Endothelial cell of hepatic sinusoid (primary cell): ENCODE measurements around the gene TULP4.
"Not testable (repeated sequence)": the region's sequence is repeated elsewhere in the genome, so short reads cannot be mapped to it uniquely, and the experiment has no call there.

Source experiments
- in situ Hi-C: cut with HindIII; loops from 2 replicates; pipeline ENCODE4 v1.10.0; 2017; ENCODE audit warnings: low sequenced_read_pairs

TULP4 gene

DNA sequence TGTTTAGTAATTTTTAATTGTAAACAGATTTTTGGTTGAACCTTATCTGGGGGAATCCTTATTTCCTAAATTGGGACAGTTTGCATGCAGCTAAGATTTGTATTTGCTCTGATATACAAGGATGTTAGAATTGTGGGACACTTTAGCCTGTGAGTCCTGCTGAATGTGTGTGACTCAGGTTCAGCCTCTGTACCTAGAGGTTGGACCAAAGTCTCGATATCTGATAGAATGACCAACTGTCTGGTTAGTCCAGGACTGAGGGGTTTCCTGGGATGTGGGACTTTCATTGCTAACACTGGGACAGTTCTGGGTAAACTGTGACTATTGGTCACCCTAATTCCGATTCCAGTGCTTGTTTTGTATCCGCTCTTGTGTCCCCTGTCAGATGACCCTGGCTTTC lies 20.2 kb upstream of the TULP4 start:
- in situ Hi-C loops, result no loop called here

DNA sequence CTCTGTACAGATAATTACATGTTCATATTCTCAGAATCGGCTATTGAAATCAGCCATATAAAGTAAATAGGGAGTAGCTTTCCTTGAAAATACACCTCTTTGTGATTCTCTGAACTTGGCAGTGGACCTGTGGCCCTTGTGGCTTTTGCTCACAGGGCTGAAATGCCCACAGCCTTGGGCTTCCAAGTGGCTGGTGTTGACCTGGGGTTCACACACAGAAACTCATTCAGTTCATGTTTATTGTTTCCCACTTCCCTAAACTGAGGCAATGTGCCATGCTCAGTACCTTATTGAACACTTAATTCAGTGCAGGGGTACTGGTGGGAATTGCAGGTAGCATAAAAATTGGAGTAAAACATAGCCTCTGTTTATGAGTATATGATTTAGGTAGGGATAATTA lies 19.1 kb upstream of the TULP4 start:
- in situ Hi-C loops, result no loop called here

DNA sequence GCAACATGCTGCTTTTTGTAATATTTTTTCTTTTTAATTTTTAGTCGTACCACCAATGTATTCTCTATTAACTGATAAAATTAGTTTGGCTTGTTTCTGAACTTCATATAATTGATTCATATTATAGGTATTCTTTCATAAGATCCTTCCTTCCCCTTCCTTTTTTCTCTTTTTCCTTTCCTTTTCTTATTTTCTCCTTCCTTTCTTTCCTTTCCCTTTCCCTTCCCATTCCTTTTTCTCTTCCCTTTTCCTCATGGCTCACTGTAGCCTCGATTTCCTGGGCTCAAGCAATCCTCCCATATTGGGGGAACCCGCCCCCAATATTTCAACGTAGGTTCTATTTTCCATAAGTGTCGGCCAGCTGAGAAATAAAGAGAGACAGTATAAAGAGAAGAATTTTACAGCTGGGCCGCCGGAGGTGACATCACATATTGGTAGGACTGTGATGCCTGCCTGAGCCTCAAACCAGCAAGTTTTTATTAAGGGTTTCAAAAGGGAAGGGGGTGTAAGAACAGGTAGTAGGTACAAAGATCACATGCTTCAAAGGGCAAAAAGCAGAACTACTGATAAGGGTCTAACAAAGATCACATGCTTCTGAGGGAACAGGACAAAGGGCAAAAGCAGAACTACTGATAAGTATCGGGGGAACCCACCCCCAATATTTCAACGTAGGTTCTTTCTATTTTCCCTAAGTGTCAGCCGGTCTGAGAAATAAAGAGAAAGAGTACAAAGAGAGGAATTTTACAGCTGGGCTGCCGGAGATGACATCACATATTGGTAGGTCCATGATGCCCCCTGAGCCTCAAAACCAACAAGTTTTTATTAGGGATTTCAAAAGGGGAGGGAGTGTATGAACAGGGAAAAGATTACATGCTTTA lies 16.1 kb upstream of the TULP4 start:
- in situ Hi-C loops, result not testable (repeated sequence)

DNA sequence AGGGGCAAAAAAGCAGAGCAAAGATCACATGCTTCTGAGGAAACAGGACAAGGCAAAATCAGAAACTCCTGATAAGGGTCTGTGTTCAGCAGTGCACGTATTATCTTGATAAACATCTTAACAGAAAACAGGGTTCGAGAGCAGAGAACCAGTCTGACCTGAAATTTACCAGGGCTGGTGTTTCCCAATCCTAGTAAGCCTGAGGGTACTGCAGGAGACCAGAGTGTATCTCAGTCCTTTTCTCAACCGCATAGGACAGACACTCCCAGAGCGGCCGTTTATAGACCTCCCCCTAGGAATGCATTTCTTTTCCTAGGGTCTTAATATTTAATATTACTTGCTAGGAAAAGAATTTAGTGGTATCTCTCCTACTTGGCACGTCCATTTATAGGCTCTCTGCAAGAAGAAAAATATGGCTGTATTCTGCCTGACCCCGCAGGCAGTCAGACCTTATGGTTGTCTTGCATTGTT lies 15.4 kb upstream of the TULP4 start:
- in situ Hi-C loops, result not testable (repeated sequence)

DNA sequence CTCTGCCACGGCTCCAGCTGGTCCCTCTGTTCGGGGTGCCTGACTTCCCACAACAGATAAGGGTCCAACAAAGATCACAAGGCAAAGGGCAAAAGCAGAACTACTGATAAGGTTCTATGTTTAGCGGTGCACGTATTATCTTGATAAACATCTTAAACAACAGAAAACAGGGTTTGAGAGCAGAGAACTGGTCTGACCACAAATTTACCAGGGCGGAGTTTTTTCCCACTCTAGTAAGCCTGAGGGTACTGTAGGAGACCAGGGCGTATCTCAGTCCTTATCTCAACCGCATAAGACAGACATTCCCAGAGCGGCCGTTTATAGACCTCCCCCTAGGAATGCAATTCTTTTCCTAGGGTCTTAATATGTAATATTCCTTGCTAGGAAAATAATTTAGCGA lies 14.6 kb upstream of the TULP4 start:
- in situ Hi-C loops, result not testable (repeated sequence)

DNA sequence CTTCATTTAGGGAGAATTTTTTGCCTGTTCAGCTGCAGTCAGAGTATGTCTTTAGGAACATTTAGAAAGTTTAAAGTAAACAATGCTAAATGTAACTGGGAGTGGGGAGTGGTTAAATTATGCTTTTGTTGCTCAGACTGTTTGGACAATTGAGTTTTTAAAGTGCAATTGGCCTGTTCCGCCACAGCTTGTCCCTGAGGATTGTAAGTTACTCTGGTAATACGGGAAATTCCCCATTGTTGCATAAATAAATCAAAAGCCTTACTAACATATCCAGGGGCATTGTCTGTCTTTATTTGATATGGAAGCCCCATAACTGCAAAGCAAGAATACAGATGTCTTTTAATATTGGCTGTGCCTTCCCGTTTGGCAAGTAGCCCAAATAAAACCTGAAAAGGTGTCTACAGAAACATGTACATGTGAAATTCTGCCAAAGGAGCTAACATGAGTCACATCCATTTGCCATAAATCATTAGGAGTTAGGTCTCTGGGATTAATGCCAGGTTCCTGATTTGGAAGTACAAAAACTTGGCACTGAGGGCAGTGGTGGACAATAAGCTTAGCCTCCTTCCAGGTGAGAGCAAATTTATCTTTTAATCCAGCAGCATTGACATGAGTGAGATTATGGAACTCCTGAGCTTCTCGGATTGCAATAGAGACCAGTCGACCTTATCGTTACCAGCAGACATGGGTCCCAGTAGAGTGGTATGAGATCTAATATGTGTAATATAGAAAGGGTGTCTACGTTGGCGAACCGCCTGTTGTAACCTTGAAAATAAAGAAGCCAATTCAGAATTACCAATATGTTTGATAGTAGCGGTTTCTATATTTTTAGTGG lies 11.7 kb upstream of the TULP4 start:
- in situ Hi-C loops, result not testable (repeated sequence)

DNA sequence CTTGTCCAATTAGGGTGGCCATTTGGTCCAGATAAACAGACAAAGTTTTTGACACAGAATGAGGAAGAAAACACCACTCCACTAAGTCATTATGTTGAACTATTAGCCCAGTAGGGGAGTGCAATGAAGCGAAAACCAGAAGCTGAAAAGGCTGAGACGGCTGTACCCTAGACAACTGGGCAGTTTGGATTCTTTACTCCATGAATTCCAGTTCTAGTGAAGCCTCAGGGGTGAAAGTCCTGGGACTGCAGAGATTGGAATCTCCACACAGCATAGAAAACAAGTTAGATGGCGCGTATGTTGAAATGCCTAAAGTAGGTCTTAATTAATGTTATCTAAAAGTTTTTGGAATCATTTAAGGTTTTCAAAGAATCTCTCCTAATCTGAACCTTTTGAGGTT lies 10.7 kb upstream of the TULP4 start:
- in situ Hi-C loops, result not testable (repeated sequence)

DNA sequence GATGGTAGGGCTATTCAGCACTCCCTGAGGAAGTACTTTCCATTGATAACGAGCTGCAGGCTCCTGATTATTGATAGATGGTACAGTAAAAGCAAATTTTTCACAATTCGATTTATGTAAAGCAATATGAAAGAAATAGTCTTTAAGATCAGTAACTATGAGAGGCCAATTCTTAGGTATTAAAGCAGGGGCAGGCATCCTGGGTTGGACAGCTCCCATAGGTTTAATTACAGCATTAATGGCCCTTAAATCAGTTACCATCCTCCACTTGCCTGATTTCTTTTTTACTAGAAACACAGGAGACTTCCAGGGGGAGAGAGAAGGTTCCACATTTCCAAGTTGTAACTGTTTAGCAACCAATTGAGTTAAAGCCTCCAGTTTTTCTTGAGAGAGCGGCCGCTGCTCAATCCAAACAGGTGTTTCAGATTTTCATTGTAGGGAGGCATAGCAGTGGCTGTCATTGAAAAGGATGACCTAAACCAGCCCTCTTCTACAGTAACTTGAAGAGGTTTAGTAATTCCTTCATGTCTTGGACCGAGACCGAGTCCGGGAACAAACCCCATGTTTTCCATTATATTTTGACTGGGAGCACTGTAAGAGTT lies 10.0 kb upstream of the TULP4 start:
- in situ Hi-C loops, result not testable (repeated sequence)

DNA sequence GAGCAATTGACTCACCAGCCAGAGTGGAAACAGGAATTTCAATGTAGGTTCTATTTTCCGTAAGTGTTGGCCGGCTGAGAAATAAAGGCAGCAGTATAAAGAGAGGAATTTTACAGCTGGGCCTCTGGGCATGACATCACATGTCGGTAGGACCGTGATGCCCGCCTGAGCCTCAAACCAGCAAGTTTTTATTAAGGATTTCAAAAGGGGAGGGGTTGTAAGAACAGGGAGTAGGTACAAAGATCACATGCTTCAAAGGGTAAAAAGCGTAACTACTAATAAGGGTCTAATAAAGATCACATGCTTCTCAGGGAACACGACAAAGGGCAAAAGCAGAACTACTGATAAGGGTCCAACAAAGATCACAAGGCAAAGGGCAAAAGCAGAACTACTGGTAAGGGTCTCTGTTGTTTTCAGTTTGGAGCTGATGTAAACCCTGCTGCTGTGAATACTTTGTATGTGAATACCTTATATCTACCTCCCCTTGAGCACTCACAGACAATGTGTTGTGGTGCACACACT lies 9.0 kb upstream of the TULP4 start:
- in situ Hi-C loops, result no loop called here

DNA sequence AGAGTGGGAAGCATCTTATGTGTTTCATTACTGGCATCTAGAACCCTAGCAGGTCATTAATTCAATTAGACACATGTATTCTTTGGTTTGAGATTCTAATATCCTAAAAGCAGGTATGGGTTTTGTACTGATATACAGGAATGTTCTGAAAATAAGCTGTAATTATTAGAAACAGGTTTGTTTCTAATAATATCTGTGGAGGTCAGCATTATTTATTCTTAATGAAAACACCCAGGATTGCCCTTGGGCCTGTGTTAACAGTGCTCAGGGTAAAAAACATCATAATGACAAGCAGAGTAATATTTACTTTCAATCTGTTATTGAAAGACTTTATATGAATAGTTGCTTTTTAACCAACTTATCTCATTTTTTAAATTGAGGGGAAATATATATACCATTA lies 8.0 kb upstream of the TULP4 start:
- in situ Hi-C loops, result no loop called here

DNA sequence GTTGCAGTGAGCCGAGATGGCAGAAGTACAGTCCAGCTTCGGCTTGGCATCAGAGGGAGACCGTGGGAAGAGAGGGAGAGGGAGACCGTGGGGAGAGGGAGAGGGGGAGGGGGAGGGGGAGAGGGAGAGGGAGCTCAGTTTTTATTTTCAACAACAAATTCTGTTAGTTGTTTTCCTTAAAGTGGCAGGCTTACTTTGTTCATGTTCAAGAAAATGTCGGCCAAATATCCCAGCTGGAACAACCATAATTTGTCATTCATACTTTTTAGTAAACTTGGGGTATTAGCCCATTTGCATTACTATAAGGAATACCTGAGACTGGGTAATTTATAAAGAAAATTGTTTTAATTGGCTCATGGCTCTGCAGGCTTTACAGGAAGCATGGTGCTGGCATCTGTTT lies 2.5 kb upstream of the TULP4 start:
- in situ Hi-C loops, result loop anchor here (5.0 to 10.0 kb wide), 2 partner anchors 37 to 125 kb away; no protein-coding TSS in a partner anchor

DNA sequence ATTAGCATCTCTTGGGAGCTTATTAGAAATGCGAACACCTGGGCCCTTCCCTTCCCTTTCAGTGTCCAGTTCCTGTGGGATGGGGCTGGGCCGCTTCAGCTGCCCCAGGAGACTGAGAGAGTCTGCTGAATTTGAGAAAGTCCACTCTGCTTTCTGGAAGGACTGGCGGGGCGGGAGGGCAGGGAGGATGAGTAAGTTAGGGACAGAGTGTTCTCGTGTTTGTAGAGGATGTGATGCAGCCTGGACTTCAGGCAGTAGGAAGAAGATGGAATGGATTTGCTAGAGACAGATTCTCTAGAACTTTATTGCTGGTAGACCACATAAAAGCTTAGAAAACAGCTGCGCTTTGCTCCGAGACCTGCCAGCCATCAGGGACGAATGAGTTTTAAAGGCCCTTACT lies 1.1 kb upstream of the TULP4 start:
- in situ Hi-C loops, result loop anchor here (5.0 to 10.0 kb wide), 2 partner anchors 36 to 124 kb away; no protein-coding TSS in a partner anchor

DNA sequence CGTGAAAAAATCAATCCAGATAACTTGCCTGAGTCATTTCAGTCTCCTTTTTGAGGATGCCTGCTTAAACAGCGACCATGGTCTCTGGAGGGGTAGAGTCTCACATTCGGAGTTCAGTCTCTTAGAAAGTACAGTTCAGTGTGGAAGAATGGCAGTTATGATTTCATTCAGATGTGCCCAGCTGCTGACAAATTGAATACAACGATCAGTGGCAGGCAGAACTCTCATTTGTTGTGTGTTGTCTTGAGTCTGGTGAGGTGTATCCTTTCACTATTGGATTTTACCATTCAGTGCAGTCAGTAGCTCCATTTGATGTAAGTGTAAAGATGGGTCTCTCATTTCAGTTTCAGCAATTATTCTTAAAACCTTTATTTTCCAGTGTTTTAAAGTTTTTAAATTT lies 639 bp upstream of the TULP4 start:
- in situ Hi-C loops, result loop anchor here (5.0 to 10.0 kb wide), 2 partner anchors 36 to 123 kb away; no protein-coding TSS in a partner anchor

DNA sequence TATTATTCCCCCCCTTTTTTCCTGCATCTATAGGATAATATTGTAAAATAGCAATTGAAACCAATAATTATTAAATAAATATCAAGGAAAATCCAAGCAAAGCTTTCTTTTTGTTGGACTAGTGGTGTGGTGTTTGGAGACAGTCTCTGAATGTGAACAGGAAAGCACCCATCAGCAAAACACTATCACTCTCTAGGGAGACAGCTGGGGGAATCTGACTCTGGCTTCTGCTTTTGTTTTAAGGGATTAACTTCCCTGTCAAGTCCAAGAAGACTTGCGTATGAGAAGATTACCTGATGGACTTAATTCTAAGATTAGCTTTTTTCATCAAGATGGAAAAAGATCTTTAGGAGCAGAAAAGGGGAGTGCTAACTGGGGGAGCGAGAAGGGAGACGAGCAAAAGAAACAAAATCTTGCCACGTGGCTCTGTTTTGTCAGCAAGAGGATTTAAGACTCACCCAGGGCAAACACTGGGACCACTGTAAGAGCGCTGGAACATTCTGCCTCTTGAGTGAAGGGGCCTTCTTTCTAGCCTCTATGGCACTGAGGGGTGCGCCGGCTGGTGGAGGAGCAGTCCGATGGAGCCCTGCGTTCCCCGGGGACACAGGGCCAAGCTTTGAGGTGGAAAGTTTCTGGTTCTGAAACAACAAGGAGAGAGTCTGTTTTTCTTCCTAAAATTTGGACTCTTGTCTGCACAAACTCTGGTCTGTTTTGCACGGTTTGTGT lies 570 bp downstream of the TULP4 start:
- in situ Hi-C loops, result loop anchor here (5.0 to 10.0 kb wide), 2 partner anchors 34 to 122 kb away; no protein-coding TSS in a partner anchor

DNA sequence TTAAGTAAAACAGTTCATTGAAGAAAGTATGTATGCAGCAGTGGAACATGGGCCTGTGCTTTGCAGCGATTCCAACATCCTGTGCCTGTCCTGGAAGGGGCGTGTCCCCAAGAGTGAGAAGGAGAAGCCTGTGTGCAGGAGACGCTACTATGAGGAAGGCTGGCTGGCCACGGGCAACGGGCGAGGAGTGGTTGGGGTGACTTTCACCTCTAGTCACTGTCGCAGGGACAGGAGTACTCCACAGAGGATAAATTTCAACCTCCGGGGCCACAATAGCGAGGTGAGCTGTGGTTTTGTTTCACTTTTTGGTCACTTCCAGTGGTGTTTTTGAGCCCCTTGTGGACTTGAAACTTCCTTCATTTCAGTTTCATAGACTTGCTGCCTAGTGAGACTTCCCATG lies 1.7 kb downstream of the TULP4 start:
- in situ Hi-C loops, result loop anchor here (5.0 to 10.0 kb wide), 2 partner anchors 33 to 121 kb away; no protein-coding TSS in a partner anchor

DNA sequence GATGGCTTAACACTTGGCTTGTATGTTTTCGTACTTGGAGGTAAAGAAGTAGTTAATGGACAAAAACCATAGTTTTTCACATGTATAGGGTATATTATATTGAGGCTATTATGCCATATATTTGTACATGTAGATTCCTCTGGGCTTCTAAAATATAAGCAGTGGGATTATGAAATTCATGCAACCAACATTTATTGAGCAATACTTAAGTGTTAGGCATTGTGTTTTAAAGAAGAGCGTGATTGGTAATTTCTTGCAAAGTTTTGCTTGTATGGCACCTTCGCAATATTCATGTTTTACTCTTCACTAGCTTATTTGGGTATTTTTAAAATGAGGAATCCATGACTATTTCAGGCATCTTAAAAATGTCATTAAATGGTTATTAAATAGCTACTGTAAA lies 2.5 kb downstream of the TULP4 start:
- in situ Hi-C loops, result loop anchor here (5.0 to 10.0 kb wide), 2 partner anchors 33 to 120 kb away; no protein-coding TSS in a partner anchor

DNA sequence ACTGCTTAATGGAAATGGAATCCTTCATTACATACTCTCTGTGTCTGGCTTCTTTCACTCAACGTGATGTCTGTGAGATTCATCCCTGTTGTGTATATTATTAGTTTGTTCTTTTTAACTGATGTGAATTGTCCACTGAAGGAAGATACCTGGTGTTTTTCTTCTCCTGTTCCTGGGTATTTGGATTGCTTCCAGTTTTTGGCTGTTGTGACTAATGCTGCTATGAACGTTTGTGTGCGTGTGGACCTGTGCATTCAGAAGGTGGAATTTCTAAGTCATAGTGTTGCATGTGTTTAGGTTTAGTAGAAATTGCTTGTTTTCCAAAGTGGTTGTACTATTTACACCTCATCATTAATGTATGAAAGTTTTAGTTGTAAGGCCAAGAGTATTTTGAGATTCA lies 3.8 kb downstream of the TULP4 start:
- in situ Hi-C loops, result loop anchor here (10.0 kb wide), 1 partner anchor 119 kb away; no protein-coding TSS in a partner anchor

DNA sequence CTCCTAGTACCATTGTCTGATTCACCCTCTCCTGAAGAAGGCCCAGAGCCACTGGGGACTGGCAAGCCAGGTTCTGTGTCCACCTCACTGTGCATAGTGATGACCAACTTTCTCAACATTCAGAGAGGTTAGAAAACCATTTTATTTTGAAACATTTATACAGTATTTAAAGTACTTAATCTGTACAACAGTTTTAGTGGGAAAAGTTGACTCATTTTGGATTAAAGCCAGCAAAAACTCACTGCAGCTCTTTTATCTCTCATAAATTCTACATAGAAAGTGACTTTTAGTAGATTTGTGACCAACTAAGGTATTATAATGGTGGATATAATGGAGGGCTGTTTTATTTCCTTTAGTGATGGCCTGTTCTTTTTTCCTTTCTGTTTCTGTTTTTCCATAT lies 9.7 kb downstream of the TULP4 start:
- in situ Hi-C loops, result no loop called here

DNA sequence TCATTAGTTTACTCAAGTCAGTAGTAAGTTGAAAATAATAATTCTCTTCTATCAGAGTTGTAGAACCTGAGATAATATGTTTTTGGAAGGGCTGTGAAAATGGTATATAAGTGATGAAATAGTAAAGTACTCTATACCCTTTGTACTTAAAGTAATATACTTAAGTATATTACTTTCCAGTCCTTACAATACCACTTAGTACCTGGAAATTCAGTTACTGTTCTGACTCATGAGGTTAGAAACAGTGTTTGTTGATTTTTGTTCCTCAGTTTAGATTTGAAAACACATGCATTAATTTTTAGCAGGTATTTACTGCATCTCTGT lies 10.1 kb downstream of the TULP4 start:
- in situ Hi-C loops, result no loop called here
